GM15510 (cell line): ENCODE data around the gene ERO1A.
A peak's percentile ranks its signal among the peaks of the same experiment; 100 is the strongest.

Experiments
- POLR2A ChIP-seq: IDR thresholded peaks from 3 replicates; pipeline ENCODE4 v1.6.1; 2011; ENCODE audit warnings: borderline replicate concordance; ENCODE audit not compliant: insufficient read length; ENCODE audit errors: extremely low read depth

The ERO1A gene

DNA sequence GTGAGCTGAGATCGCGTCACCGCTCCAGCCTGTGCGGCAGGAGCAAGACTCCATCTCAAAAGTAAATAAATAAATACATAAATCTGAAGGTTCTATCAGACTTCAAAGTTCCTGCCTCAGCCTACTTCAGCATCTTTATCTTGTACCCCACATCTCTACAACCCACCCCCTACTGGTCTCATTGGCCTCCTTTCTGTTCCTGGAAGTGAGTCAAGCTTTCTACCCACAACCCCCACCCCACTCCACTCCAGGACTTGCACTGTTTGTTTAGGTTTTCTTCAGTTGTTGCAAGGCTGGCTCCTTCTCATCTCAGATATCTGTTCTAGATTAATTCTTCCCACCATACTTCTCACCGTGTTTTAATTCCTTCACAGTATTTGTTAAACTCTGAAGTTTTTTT lies 10.9 kb upstream of the ERO1A start:
- TF ChIP-seq POLR2A, result no peak

DNA sequence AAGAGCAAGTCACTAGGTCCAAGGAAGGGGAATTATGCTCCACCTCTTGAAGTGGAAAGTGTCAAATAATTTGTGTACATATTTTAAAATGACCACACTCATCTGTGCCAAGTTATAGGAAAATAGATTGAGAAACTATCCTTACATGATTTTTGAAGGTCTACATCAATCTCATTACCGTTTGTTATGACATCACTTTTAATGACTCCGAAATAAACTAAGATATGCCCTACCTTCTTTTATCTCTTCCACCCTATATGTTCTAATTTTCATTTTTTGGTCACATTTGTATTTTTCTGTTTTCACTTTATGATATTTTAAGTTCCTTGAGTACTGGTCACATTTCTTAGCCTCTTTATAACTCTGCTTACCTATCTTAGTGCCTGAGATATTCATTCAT lies 8.3 kb upstream of the ERO1A start:
- no peak for TF ChIP-seq POLR2A

DNA sequence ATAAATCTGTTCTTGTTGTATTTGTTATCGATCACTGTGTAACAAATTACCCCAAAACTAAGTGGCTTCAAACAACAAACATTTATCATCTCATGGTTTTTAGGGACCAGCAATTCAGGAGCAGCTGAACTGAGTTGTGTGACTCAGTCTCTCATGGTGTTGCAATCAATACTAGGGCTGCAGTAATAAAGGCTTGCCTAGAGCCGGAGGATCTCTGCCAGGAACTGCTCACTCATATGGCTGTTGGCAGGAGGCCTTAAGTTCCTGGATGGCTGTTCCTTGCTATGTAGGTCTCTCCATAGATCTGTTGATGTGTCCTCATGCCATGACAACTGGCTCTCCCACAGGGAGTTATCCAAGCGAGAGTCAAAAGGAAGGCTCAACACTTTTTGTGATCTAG lies 7.9 kb upstream of the ERO1A start:
- TF ChIP-seq POLR2A, result no peak

DNA sequence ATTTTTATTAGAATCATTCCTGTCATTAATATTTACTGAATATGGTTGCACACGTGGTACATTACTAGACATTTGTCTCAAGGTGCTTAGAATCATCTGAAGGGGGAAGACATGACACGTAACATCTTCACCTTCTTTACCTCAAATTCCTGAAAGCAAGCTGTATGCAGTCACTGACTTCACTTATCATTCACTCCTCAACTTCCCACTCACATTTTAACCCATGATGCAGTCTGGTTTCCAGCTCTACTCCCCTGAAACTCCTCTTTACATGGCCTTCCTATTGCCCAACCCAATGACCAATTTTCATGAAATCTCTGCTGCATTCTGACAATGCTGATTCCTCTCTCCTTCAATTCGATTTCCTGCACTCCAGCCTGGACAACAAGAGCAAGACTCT lies 5.9 kb upstream of the ERO1A start:
- TF ChIP-seq POLR2A, result no peak

DNA sequence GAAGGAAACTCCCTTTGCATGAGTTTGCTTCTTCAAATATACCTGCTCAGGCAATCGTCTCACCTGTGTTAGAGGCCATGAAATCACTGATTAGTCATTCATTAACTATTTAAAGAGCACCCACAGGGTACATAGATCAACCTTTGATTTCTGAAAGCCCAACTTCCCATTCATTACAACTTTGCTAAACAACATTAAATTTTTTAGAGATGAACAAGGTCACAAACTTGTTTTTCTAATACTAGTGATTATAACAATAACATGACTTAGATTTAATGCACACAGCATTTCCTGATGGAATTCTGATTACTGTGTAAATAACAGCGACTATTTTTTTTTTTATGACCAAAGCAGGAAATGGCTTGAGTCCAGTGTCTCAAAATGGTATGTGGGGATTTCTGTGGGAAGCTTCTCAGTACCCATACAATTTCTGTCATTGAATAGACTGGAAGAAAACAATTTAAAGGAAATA lies 5.4 kb upstream of the ERO1A start:
- TF ChIP-seq POLR2A, result no peak

DNA sequence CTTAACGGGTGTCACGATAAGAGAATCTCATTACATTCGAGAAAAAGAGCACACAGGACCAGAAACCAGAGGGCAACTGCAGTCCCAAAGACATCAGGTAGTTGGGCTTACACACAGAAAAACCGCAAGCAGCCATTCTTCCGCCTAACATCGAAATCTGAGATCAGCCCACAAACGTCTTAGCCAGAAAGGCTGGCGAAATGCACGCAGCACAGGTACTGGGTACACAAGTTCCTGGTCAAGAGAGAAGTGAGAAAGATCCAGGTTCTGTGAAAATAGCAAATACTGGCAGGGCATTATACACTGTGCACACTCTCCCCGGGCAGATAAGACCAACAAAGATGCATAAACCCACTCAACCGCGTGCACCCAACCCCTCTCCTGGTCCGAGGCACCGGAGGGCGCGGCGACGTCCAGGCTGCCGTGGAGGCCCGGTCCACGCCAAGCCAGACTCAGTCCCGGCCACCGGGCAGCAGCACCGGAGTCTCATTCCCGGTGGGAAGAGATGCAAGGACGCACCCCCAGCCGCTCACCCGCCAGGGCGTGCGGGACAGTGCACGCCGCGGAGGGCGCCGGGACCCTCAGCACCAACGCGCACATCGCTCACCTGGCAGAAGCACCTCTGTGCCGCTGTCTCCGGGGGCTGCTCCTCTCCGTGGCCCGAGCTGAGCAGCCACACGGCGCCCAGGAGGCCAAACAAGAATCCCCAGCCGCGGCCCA lies 437 bp downstream of the ERO1A start:
- peak; percentile 33 for TF ChIP-seq POLR2A

DNA sequence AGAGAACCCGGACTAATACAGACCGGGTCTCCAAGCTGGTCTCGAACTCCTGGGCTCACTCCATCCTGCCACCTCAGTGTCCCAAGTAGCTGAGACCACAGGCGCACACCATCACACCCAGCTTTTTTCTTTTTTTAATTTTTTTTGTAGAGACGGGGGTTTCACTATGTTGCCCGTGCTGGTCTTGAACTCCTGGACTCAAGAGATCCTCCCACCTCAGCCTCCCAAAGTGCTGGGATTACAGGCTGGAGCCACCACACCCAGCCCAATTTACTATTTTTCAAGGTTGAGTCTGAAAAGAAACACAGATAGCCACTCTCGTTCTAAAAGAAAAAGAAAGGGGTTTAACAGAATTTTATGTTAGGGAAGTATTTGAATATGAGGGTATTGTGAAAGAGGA lies 1.8 kb downstream of the ERO1A start:
- TF ChIP-seq POLR2A, result no peak

DNA sequence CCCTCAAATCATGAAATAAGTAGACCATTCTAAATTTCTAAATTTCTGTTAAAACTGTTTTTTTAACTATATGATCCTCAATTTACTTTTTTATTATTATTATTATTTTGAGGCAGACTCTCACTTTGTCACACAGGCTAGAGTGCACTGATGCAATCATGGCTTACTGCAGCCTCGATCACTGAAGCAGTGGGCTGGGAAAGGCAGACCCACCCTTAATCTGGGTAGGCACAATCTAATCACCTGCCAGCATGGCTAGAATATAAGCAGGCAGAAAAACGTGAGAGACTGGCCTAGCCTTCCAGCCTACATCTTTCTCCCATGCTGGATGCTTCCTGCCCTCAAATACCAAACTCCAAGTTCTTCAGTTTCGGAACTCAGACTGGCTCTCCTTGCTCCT lies 2.3 kb downstream of the ERO1A start:
- TF ChIP-seq POLR2A, result no peak

DNA sequence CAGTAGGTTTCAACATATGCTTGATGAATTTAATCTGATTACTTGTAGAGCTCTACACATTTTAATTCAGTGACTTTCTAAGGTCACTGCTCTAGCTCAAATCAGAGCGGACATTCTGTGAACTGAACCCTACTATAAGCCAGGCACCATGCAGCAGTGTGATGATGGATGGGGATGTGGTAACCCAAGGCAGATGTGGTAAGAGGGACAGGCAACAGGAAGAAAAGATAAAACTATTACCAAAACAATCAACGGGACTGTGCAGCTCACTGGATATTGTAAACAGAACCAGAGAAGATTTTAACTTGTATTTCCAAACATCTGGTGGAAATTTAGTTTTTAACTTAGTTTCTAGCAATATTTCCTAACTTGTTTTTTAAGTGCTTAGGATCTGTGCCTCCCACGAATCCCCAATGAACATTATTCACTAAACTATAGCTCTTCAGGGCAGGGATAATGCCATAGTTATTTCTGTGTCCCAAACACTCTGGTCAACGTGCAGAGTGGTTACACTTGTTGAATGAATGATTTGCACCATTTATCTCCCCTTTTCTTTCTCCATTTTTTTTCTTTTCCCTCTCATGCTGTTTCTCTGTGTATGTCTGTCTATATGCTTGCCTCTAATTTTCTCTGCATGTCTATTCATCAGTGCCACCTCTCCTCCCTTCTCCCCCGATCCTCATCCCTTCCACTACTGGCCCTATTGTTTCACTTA lies 3.0 kb downstream of the ERO1A start:
- no peak for TF ChIP-seq POLR2A

DNA sequence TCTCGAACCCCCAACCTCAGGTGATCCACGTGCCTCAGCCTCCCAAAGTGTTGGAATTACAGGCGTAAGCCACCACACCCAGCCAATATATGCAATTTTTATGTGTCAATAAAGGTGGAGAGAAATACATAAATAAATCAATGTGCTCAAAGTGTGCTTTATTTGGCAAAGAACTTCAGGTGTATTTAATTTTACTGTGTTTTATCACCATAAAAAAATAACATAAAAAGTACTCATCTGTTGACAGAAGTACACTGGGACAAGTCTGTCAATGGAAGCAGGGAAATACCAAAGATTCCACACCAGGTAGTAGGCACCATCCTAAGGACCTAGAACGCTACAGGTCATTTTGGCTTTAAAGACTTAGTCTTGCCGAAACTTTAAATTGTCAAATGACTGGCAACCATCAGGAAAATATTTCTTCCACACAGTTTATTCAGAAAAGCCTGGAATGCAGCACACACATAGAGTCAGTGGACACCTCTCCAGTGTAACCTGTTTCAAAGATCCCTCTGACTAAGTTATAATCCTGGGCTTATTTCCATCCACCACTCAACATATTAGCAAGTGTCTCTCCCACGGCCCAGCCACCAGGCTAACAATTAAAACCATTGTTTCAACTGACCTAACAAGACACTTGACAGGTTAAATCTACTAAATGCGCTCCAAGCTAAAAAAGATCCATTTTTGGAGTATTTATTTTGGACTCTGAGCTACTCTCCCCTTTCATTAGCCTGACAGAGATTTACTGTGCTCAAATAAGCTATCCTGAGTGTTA lies 4.2 kb downstream of the ERO1A start:
- TF ChIP-seq POLR2A, result no peak

DNA sequence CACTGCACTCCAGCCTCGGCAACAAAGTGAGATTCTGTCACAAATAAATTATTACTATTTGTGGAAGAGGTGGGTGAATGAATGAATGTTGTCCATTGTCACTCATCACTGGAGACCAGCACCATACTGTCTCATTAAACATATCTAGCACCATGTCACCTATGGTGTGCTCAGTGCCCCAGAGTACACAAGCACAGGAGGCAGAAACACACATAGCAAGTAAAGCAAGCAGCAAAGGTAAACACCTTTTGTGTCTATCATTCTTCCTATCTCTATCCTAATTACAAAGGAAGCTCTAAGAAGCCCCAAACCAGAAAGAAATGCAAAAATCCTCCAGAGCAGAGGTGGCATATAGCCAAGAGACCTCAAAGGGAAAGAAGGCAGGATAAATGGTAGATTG lies 9.2 kb downstream of the ERO1A start:
- TF ChIP-seq POLR2A, result no peak

DNA sequence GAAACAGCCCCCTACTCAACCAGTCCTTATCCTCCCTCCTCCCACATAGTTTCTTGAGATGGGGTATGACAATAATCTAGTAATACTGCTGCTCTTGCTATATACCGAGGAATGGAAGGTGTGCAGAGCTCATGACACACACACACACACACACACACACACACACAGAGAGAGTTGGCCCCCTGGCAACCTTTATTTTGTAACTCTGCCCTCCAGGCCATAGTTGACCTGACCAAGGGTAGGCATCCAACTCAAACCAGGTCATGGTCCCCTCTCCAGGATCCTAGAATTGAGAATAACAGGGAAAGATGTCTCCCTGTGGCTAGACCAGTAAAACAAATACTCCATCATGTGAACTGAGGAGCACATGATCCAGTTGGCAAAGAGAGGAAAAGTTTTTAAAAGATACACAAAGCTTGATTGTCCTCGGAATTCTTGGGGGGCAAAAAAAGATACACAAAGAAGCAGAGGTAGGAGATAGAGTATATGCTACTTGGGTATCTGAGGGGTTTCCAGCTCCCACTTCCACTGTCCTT lies 11.3 kb downstream of the ERO1A start:
- TF ChIP-seq POLR2A, result no peak

DNA sequence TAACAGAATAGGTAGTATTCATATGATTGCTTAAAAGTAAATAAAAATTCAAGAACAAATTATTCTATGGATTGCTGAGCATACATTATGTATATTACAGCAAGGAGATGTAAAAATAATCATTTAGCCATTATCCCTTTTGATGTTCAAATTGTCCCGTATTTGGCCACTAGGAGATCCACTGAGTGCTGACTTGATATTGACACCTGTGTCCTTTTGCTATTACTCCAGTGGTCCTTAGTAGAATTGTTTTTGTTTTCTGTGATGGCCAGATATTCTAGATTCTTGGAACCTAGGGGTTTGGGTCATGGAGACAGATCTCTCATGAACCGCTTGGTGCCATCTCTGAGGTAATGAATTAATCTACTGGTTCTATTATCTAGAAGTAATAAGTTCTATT lies 16.8 kb downstream of the ERO1A start:
- TF ChIP-seq POLR2A, result no peak

DNA sequence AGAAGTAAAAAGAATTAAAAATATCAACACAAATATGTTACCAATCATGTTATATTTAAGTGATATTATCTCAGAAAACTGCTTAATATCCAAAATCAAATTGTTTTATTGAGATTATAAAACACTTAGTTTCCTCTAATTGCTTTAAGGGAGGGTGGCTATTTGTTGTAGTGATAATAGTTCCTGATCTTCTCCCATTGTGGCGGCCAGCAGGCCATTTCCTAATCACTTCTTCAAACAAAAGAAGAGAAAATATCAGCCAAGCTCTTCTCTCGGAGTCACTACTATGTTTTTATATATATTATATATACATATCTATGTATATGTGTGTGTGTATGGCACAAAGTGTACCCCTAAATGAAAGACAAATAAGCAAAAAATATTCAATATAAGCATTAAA lies 31.5 kb downstream of the ERO1A start:
- no peak for TF ChIP-seq POLR2A

DNA sequence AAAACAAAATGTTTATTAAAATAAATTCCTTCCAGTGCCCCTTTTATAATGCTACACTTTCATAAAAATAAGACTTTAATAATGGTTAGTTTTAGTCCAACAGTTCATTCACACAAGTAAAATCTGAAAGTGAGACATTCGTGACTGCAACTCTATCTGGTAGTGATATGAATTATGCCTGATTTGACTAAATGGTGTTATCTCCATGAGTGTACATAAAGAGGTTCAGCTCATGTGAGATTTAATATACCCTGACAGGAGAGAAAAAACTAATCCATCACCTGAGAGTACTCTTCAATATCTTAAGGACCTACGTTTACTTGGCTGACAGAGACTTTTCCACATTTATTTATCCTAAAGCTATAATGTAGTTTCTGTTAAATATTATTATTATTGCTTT lies 34.0 kb downstream of the ERO1A start:
- no peak for TF ChIP-seq POLR2A
